Stimulated activated naive CD8-positive, alpha-beta T cell treated with anti-CD3 and anti-CD28 coated beads, Interleukin-15, amount 100 ng/mL, for 72 hours (primary cell): ENCODE results near the gene TOMM6.
"Not testable (repeated sequence)": the region's sequence is repeated elsewhere in the genome, so short reads cannot be mapped to it uniquely, and the experiment has no call there.

Experiments used
- ATAC-seq: fragments of 150-1000 bp; cut with Tn5 transposase; 2 replicates; pipeline ENCODE4 v1.10.0; 2021; ENCODE audit warnings: mild to moderate bottlenecking, moderate library complexity
- DNase-seq, 2 donors: peaks; one replicate each; pipeline ENCODE4 v3.0.0; 2021 to 2022
- H3K27ac Mint-ChIP-seq, 2 donors: one replicate each; pipeline ENCODE4 v1.8.0; 2022; ENCODE audit warnings: mild to moderate bottlenecking in 2 of 2, mixed read lengths in 2 of 2, moderate library complexity in 2 of 2
- H3K27me3 Mint-ChIP-seq: one replicate; pipeline ENCODE4 v1.8.0; 2022; ENCODE audit warnings: mixed read lengths
- H3K4me1 Mint-ChIP-seq: one replicate; pipeline ENCODE4 v1.8.0; 2022; ENCODE audit warnings: mild to moderate bottlenecking, mixed read lengths
- H3K4me3 Mint-ChIP-seq, 2 donors: one replicate each; pipeline ENCODE4 v1.8.0; 2022; ENCODE audit warnings: mild to moderate bottlenecking in 2 of 2, mixed read lengths in 2 of 2, moderate library complexity in 1 of 2
- H3K9me3 Mint-ChIP-seq, 2 donors: one replicate each; pipeline ENCODE4 v1.8.0; 2022; ENCODE audit warnings: mixed read lengths in 2 of 2

The TOMM6 gene

DNA sequence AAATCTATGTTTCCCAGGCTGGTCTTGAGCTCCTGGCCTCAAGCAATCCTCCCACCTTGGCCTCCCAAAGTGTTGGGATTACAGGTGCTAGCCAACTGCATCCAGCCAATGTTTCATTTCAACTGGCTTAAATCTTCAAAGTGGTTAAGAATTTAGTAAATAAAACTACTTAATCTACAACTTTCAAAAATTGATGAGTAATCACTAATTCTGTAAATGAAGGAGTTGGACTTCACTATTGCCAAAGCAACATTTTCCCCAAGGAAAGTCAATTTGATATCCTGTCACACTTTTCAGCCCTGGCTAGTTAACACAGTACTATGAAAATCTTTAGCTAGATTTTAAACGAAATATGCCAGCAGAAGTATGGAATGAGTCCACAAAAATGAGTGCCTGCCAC lies 3.8 kb downstream of the TOMM6 start:
- no peaks in the 10 kb centered on the region for H3K9me3 Mint-ChIP-seq
- H3K27me3 Mint-ChIP-seq = no peaks in the 10 kb centered on the region
- DNase-seq = no peak
- peaks cover 23% of the 10 kb centered on the region for H3K4me1 Mint-ChIP-seq
- no peak for ATAC-seq
- no peak overlapping the region for H3K4me3 Mint-ChIP-seq
- H3K27ac Mint-ChIP-seq = no peak overlapping the region

GRCh38 chr6:41791984-41792383 lies 4.5 kb downstream of the TOMM6 start:
- Mint-ChIP-seq H3K27ac (no peak overlapping the region), H3K9me3 (no peaks in the 10 kb centered on the region), H3K4me1 (peaks cover 23% of the 10 kb centered on the region), H3K27me3 (no peaks in the 10 kb centered on the region), H3K4me3 (no peak overlapping the region)
- no peak for DNase-seq
- ATAC-seq = no peak

DNA sequence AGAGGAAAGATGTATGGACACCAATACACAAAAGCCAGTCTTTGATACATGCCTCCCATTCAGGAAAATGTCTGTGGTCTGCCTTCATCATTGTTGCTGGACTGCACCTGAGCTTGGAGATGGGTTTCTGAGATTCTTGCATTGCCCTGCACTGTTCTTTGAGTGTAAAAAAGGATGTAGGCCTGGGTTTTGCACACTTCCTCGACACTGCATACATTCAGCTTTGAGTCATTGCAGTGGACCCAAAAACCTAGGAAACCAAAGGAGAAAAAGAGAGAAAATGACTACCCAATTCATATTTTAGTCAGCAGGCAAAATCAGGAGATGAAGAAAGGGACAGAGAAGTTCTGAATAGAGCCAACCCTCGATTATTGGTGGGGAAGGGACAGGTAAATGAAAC lies 9.0 kb downstream of the TOMM6 start:
- ATAC-seq (no peak), DNase-seq (no peak)
- no peak overlapping the region for H3K27ac Mint-ChIP-seq
- H3K4me3 Mint-ChIP-seq = no peak overlapping the region
- peaks cover 4% of the 10 kb centered on the region for H3K4me1 Mint-ChIP-seq
- H3K27me3 Mint-ChIP-seq = no peaks in the 10 kb centered on the region
- H3K9me3 Mint-ChIP-seq = no peaks in the 10 kb centered on the region

DNA sequence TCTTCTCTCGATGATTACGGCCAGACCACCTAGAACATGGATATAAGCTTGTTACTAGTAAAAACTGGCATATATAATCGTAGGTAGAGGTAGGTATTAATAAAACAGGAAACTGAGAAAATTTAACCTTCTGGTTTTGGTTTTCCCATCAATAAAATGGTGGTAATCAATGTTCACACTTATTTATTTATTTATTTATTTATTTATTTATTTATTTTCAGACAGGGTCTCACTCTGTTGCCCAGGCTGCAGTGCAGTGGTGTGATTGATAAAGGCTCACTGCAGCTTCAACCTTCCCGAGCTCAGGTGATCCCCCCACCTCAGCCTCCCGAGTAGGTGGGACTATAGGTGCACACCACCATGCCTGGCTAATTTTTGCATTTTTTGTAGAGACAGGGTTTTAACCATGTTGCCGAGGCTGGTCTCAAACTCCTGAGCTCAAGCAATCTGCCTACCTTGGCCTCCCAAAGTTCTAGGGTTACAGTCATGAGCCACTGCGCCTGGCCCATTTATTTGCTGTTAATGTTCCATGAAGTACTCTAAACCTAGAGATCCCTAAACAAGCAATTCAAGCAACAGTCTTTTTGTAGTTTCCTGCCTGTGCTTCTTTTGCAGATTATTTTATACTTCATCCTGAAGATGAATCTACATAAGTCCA lies 11.5 kb downstream of the TOMM6 start:
- H3K27ac Mint-ChIP-seq = peak overlapping the region in 1 of 2 donors; percentile 47
- no peaks in the 10 kb centered on the region for H3K27me3 Mint-ChIP-seq
- DNase-seq = no peak
- H3K4me3 Mint-ChIP-seq = no peak overlapping the region
- no peaks in the 10 kb centered on the region for H3K4me1 Mint-ChIP-seq
- ATAC-seq = no peak
- H3K9me3 Mint-ChIP-seq = no peaks in the 10 kb centered on the region

GRCh38 chr6:41799559-41799911 lies 12.0 kb downstream of the TOMM6 start:
- DNase-seq (no peak), ATAC-seq (no peak)
- H3K27me3 Mint-ChIP-seq = no peaks in the 10 kb centered on the region
- no peaks in the 10 kb centered on the region for H3K4me1 Mint-ChIP-seq
- H3K27ac Mint-ChIP-seq = no peak overlapping the region
- no peaks in the 10 kb centered on the region for H3K9me3 Mint-ChIP-seq
- H3K4me3 Mint-ChIP-seq = no peak overlapping the region

DNA sequence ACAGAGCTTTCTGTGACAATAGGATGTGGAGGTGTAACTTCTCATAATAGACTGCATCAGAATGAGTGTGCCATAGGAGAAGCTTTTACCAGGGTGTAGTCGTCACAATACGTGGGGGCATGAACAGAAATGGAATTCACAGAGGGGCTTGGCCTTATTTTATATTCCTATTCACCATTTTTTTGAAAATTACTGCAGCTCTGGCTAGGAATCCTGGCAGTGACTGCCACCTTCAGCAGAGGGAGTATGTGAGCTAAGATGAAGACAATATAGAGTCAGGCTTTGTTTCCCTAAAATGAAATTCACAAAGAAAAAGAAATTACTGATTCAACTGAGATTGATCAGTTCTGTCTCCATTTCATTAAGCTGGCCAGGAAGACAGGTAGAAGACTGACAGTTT lies 13.9 kb downstream of the TOMM6 start:
- Mint-ChIP-seq H3K9me3 (no peaks in the 10 kb centered on the region), H3K27me3 (no peaks in the 10 kb centered on the region), H3K27ac (no peak overlapping the region), H3K4me3 (no peak overlapping the region), H3K4me1 (no peaks in the 10 kb centered on the region)
- ATAC-seq = no peak
- no peak for DNase-seq

DNA sequence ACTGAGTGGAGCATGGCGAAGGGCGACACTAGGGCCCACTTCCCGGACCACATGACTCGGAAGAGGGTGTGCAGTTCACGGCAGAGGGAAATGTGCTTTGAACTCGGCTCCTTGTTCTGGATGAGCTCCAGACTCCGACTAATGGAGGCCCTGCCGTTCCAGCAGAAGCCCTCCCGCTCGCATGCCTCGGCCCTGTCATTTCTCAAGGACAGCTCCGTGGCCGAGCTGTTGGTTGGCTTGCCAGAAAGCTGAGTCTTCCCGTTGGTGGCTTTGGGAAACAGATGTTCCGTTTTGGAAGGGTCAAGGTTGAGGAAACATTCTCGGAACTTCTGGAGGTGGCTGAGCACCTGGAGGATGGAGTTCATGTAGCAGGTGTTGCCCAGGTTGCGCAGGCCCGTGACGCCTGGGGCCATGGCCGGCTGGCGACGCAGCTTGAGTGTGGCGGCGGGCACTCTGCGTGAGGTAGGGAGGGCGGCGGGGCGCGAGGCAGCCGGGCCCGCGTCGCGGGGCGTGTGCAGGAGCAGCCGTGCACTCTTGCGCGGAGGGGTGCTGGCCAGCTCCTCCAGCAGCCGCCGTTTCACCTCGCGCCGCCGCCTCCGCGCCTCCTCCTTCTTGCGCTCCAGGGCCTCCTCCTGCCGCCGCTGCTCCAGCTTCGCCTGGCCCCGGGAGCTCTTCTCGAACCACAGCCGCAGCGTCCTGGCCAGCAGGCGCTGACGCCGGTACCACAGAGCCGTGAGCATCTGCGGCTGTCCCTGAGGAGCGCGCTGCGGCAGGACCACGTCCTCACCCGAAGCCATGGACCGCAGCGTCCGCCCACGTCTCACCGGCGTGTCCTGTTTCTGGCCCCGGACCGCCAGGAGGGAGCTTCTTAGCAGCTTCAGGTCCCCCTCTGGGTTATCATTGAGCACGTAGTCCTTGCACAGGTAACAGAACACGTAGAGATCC lies 18.6 kb downstream of the TOMM6 start:
- Mint-ChIP-seq H3K27me3 (no peaks in the 10 kb centered on the region), H3K4me3 (no peak overlapping the region), H3K27ac (no peak overlapping the region), H3K4me1 (no peaks in the 10 kb centered on the region), H3K9me3 (no peaks in the 10 kb centered on the region)
- DNase-seq = no peak
- ATAC-seq = no peak

DNA sequence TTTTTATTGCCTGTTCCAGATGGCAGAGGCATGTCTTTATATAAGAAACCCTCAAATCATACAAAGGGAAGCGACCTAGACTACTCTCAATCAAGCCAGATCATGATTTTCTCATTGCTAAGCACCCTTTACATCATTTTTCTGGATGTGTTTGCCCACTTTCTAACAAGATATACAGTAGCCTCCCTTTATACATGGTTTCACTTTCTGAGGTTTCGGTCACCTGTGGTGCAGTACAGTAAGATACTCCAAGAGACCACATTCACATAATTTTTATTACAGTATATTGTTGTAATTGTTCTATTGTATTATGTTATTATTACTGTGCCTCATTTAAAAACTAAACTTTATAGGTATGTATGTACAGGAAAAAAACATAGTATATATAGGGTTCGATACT lies 23.6 kb downstream of the TOMM6 start:
- H3K9me3 Mint-ChIP-seq = no peaks in the 10 kb centered on the region
- no peaks in the 10 kb centered on the region for H3K27me3 Mint-ChIP-seq
- DNase-seq (no peak), ATAC-seq (no peak)
- H3K4me3 Mint-ChIP-seq = no peak overlapping the region
- no peaks in the 10 kb centered on the region for H3K4me1 Mint-ChIP-seq
- no peak overlapping the region for H3K27ac Mint-ChIP-seq

DNA sequence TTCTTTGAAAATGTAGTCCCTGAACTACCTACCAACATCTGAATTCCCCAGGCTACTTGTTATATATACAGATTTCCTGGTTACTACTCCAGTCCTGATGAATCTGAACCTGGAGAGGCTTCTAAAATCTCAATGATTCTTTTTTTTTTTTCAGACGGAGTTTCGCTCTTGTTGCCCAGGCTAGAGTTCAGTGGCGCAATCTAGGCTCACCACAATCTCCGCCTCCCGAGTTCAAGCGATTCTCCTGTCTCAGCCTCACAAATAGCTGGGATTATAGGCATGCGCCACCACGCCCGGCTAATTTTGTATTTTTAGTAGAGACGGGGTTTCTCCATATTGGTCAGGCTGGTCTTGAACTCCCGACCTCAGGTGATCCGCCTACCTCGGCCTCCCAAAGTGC lies 24.5 kb downstream of the TOMM6 start:
- not testable (repeated sequence) for ATAC-seq, H3K27ac Mint-ChIP-seq, H3K4me1 Mint-ChIP-seq, DNase-seq, H3K9me3 Mint-ChIP-seq, H3K4me3 Mint-ChIP-seq, H3K27me3 Mint-ChIP-seq

DNA sequence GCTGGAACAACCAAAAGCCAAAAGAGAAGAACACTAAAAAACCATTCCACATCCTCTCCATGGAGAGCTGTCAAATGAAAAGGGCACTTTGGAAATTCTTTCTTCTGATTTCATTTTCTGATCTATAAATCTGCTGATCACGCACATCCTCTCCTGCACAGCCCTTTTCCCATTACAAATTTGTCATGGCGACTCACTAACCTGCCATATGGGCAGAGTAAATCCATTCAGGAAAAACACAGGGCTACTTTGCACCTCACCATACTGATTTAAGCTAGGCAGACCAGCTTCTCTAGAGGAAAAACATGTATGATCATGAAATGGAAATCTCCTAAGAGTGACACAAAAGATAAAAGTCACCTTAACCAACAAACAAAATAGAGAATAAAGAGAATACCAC lies 26.0 kb downstream of the TOMM6 start:
- Mint-ChIP-seq H3K27me3 (no peaks in the 10 kb centered on the region), H3K9me3 (no peaks in the 10 kb centered on the region), H3K4me1 (no peaks in the 10 kb centered on the region), H3K4me3 (no peak overlapping the region), H3K27ac (no peak overlapping the region)
- no peak for DNase-seq
- no peak for ATAC-seq

- no peaks in the 10 kb centered on the region for H3K9me3 Mint-ChIP-seq
- DNase-seq (no peak), ATAC-seq (no peak)
- H3K27ac Mint-ChIP-seq = no peak overlapping the region
- H3K27me3 Mint-ChIP-seq = no peaks in the 10 kb centered on the region
- H3K4me1 Mint-ChIP-seq = no peaks in the 10 kb centered on the region
- H3K4me3 Mint-ChIP-seq = no peak overlapping the region
These were observed 26.5 kb downstream of the TOMM6 start for GRCh38 chr6:41813956-41814355.

GRCh38 chr6:41814629-41815028 lies 27.1 kb downstream of the TOMM6 start:
- Mint-ChIP-seq H3K27ac (no peak overlapping the region), H3K27me3 (no peaks in the 10 kb centered on the region), H3K9me3 (no peaks in the 10 kb centered on the region), H3K4me1 (no peaks in the 10 kb centered on the region), H3K4me3 (no peak overlapping the region)
- no peak for DNase-seq
- no peak for ATAC-seq

DNA sequence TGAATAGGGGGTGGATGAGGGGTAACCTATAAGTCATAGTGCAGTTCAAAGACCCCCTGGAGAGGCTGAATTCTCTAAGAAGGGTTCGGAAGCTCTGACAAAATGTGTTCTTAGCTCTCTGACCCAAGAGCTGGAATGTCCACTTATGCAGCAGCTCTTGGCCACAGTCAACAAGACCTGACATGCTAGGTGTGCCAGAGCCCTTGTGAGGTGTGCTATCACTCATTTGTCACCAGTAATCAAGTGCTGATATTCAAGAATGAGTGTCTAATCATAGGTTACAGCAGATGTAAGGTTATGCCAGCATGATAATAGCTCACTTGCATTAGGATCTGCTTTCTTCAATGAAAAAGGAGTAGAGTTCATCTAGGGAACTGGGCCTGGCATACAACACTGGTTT lies 28.1 kb downstream of the TOMM6 start:
- Mint-ChIP-seq H3K4me3 (no peak overlapping the region), H3K4me1 (no peaks in the 10 kb centered on the region), H3K27ac (no peak overlapping the region), H3K27me3 (no peaks in the 10 kb centered on the region), H3K9me3 (no peaks in the 10 kb centered on the region)
- ATAC-seq (no peak), DNase-seq (no peak)

DNA sequence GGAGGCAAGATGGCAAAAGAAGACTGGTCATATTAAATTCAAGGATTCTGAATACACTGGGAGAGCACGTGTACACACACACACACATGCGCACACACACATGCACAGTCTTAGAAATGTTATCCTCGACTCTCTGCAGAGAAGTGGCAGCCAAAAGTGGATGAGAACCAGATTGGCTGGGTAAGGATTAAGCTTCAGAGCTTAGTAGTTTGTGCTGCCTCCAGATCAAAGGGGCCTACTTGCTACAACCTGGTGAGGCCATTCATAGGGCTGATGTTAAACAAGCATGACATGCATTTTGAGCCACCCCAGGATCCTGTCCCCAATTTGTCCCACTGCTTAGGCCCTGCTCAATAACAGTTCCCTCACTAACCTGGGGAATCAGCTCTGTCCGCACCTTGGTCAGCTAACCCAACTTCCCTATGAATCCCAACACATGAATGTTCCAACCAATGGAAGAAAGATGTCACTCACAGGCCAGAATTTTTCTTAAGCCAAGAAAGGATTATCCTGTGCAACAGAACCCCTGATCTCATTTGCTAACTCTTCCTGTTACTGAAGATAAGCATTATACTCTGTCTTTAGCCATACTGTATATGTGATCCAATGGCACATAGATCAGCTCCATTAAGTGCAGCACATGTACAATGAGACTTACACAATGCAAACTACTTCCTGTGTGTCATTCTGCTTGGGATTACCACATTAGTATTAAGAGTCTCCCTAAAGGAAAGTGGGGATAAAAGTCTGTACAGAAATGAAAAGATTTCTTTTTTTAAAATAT lies 31.0 kb downstream of the TOMM6 start:
- DNase-seq (no peak), ATAC-seq (no peak)
- Mint-ChIP-seq H3K4me1 (no peaks in the 10 kb centered on the region), H3K4me3 (no peak overlapping the region), H3K27ac (no peak overlapping the region), H3K27me3 (no peaks in the 10 kb centered on the region), H3K9me3 (no peaks in the 10 kb centered on the region)

DNA sequence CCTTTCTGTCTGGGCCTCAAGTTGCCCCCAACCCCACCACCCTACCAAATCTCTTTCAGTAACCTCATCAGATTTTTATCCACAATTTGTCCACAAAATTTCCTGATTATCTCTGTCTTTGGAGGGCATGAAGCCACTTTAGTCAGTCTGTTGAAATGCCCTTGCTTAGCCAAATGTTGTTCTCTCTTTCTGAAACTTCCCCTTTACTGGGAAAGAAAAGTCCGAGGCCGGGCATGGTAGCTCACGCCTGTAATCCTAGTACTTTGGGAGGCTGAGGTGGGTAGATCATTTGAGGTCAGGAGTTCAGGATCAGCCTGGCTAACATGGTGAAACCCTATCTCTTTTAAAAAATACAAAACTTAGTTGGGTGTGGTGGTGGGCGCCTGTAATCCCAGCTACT lies 33.8 kb downstream of the TOMM6 start:
- Mint-ChIP-seq H3K9me3 (no peaks in the 10 kb centered on the region), H3K27ac (no peak overlapping the region), H3K4me3 (no peak overlapping the region), H3K4me1 (no peaks in the 10 kb centered on the region), H3K27me3 (no peaks in the 10 kb centered on the region)
- no peak for ATAC-seq
- no peak for DNase-seq

DNA sequence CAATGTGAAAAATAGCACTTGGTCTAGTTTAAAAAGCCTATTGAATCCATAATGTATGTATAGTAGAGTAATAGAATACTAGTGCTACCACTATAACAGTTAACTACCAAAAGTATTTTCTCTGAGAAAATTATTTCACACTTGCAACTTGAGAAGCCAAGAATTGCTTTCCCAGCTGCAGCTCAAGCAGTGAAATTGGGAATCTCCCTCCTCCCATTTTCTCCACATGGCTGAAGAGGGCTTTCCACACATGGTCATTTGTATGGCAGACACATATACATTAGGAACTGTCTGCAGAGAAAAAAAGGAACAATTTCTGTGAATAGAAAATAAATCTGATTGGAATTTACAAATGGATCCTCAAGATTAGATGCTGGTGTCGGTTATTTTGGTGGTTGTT lies 34.5 kb downstream of the TOMM6 start:
- DNase-seq (no peak), ATAC-seq (no peak)
- no peak overlapping the region for H3K27ac Mint-ChIP-seq
- H3K9me3 Mint-ChIP-seq = no peaks in the 10 kb centered on the region
- no peaks in the 10 kb centered on the region for H3K4me1 Mint-ChIP-seq
- H3K4me3 Mint-ChIP-seq = no peak overlapping the region
- H3K27me3 Mint-ChIP-seq = no peaks in the 10 kb centered on the region
